ENCODE data around the gene FKBP1A. TPM values are rescaled to one million over a fixed set of nuclear protein-coding genes. Genes with fewer than 3 reads are reported as not detected.

FKBP1A gene
- total RNA-seq, 1 donor from 2014 or later = 132 TPM

- no peaks in the 10 kb centered on the region for H3K4me1 Mint-ChIP-seq
- no peak for DNase-seq (ENCODE audit: low spot score in 2 of 2, unreplicated experiment in 2 of 2)
- no peaks in the 10 kb centered on the region for H3K36me3 Mint-ChIP-seq
- no peak overlapping the region for H3K4me3 Mint-ChIP-seq
- TF ChIP-seq, protein P1, sequence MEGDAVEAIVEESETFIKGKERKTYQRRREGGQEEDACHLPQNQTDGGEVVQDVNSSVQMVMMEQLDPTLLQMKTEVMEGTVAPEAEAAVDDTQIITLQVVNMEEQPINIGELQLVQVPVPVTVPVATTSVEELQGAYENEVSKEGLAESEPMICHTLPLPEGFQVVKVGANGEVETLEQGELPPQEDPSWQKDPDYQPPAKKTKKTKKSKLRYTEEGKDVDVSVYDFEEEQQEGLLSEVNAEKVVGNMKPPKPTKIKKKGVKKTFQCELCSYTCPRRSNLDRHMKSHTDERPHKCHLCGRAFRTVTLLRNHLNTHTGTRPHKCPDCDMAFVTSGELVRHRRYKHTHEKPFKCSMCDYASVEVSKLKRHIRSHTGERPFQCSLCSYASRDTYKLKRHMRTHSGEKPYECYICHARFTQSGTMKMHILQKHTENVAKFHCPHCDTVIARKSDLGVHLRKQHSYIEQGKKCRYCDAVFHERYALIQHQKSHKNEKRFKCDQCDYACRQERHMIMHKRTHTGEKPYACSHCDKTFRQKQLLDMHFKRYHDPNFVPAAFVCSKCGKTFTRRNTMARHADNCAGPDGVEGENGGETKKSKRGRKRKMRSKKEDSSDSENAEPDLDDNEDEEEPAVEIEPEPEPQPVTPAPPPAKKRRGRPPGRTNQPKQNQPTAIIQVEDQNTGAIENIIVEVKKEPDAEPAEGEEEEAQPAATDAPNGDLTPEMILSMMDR (IDR thresholded peaks at IDR 0.05; ENCODE audit: unreplicated experiment) = no peak
- H3K9me3 Mint-ChIP-seq = peaks cover 15% of the 10 kb centered on the region
- H3K27ac Mint-ChIP-seq = no peak overlapping the region
- peaks cover 9% of the 10 kb centered on the region for H3K27me3 Mint-ChIP-seq (ENCODE audit: low read depth)
Measured at GRCh38 chr20:1417273-1417672, 24.4 kb upstream of the FKBP1A start.

- Mint-ChIP-seq H3K27me3 (ENCODE audit: low read depth) (peaks cover 13% of the 10 kb centered on the region), H3K27ac (no peak overlapping the region), H3K36me3 (no peaks in the 10 kb centered on the region), H3K9me3 (peaks cover 18% of the 10 kb centered on the region), H3K4me3 (no peak overlapping the region), H3K4me1 (no peaks in the 10 kb centered on the region)
- DNase-seq (ENCODE audit: low spot score in 2 of 2, unreplicated experiment in 2 of 2) = no peak
- TF ChIP-seq, protein P1 (IDR thresholded peaks at IDR 0.05; ENCODE audit: unreplicated experiment) = no peak
Measured at GRCh38 chr20:1415667-1416468, 23.0 kb upstream of the FKBP1A start.

DNA sequence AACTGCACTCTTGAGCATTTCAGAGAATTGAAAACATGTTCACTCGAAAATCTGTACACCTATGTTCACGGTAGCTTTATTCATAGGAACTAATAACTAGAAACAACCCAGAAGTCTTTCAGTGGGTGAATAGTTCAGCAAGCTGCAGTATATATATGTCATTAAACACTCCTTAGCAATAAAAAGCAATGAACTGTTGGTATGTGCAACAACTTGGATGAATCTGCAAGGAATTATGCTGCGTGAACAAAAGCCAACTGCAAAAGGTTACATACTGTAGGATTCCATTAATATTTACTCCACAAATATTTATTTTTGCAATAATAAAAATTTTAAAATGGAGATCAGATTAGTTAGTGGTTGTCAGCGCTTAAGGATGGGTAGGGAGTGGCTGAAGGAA is 22.1 kb upstream of the FKBP1A start:
- no peaks in the 10 kb centered on the region for H3K36me3 Mint-ChIP-seq
- H3K9me3 Mint-ChIP-seq = peaks cover 13% of the 10 kb centered on the region
- H3K27ac Mint-ChIP-seq = no peak overlapping the region
- no peak overlapping the region for H3K4me3 Mint-ChIP-seq
- TF ChIP-seq, protein P1 (IDR thresholded peaks at IDR 0.05; ENCODE audit: unreplicated experiment) = no peak
- H3K27me3 Mint-ChIP-seq (ENCODE audit: low read depth) = peaks cover 16% of the 10 kb centered on the region
- H3K4me1 Mint-ChIP-seq = no peaks in the 10 kb centered on the region
- no peak for DNase-seq (ENCODE audit: low spot score in 2 of 2, unreplicated experiment in 2 of 2)

DNA sequence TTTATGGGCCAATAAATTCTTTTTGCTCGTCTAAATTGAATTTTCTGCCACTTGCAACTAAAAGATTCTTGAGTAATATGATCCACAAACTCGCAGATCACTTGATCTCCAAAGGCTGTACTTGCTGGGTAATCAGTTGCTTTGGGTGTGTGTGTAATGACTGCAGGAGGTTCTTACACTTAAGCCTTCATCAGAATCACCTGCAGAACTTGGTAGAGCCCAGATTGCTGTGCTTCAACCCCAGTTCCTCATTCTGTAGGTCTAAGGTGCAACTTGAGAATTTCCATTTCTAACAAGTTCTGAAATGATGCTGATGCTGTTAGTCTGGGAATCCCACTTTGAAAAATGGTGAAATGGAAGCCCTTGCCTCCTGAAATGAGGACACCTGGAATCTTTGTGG is 12.9 kb upstream of the FKBP1A start:
- Mint-ChIP-seq H3K36me3 (no peaks in the 10 kb centered on the region), H3K27me3 (ENCODE audit: low read depth) (peaks cover 19% of the 10 kb centered on the region), H3K27ac (no peak overlapping the region), H3K4me1 (no peaks in the 10 kb centered on the region), H3K9me3 (peaks cover 4% of the 10 kb centered on the region), H3K4me3 (no peak overlapping the region)
- DNase-seq (ENCODE audit: low spot score in 2 of 2, unreplicated experiment in 2 of 2) = no peak
- TF ChIP-seq, protein P1 (IDR thresholded peaks at IDR 0.05; ENCODE audit: unreplicated experiment) = no peak

DNA sequence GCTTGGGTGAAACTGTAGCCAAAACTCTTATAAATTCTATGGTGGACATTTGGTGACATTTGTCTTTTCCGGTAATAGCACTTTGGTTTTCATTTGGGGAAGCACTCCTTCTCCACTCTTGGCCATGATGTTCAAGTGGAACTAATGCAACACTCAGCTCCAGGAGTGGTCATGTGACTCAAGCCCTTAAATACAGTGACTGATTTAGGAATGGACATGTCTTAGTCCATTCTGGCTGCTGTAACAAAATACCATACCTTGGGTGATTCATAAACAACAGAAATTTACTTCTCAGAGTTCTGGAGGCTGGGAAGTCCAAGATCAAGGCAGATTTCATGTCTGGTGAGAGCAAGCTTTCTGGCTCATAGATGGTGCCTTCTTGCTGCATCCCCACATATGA is 10.8 kb upstream of the FKBP1A start:
- TF ChIP-seq, protein P1 (IDR thresholded peaks at IDR 0.05; ENCODE audit: unreplicated experiment) = no peak
- peaks cover 18% of the 10 kb centered on the region for H3K27me3 Mint-ChIP-seq (ENCODE audit: low read depth)
- peaks cover 12% of the 10 kb centered on the region for H3K4me1 Mint-ChIP-seq
- no peak overlapping the region for H3K4me3 Mint-ChIP-seq
- no peak overlapping the region for H3K27ac Mint-ChIP-seq
- no peaks in the 10 kb centered on the region for H3K36me3 Mint-ChIP-seq
- H3K9me3 Mint-ChIP-seq = no peaks in the 10 kb centered on the region
- DNase-seq (ENCODE audit: low spot score in 2 of 2, unreplicated experiment in 2 of 2) = no peak
